Inflammatory macrophage treated with lipopolysaccharide for 4 hours (primary cell): ENCODE measurements around the gene FRS3.
A peak's percentile ranks its signal among the peaks of the same experiment; 100 is the strongest.

Experiments used
- DNase-seq: peaks from one replicate; pipeline ENCODE4 v3.0.0-alpha.2; 2020

The FRS3 gene

GRCh38 chr6:41724586-41725501 is 54.9 kb downstream of the FRS3 start:
- no peak for DNase-seq

GRCh38 chr6:41724228-41724580 is 55.5 kb downstream of the FRS3 start:
- no peak for DNase-seq

GRCh38 chr6:41723530-41724227 is 56.0 kb downstream of the FRS3 start:
- peak; percentile 97 for DNase-seq

GRCh38 chr6:41722969-41723529 is 56.7 kb downstream of the FRS3 start:
- peak; percentile 32 for DNase-seq

- no peak for DNase-seq
These were observed 58.3 kb downstream of the FRS3 start for GRCh38 chr6:41721414-41721813.

GRCh38 chr6:41720783-41721182 is 58.9 kb downstream of the FRS3 start:
- no peak for DNase-seq

- DNase-seq: peak; percentile 91
These were observed 59.5 kb downstream of the FRS3 start for GRCh38 chr6:41720262-41720620.
